GM21723 (cell line): ENCODE data around the gene BAHCC1.

Experiments
- ATAC-seq: cut with Tn5 transposase; IDR thresholded peaks from one replicate; pipeline ENCODE4 v1.9.1; 2021; ENCODE audit warnings: mild to moderate bottlenecking, moderate library complexity; ENCODE audit not compliant: unreplicated experiment

The BAHCC1 gene

GRCh38 chr17:81440051-81440471, 44.8 kb downstream of the BAHCC1 start:
- ATAC-seq = no peak

GRCh38 chr17:81440511-81441244, 45.4 kb downstream of the BAHCC1 start:
- ATAC-seq = no peak

GRCh38 chr17:81442791-81443190, 47.5 kb downstream of the BAHCC1 start:
- ATAC-seq = no peak

GRCh38 chr17:81443269-81443668, 48.0 kb downstream of the BAHCC1 start:
- no peak for ATAC-seq

GRCh38 chr17:81444610-81445339, 49.5 kb downstream of the BAHCC1 start:
- ATAC-seq = no peak

GRCh38 chr17:81445642-81446503, 50.6 kb downstream of the BAHCC1 start:
- no peak for ATAC-seq

- ATAC-seq = no peak
Measured at GRCh38 chr17:81447331-81447933, 52.2 kb downstream of the BAHCC1 start.

GRCh38 chr17:81448442-81448841, 53.2 kb downstream of the BAHCC1 start:
- ATAC-seq = no peak

GRCh38 chr17:81448950-81449349, 53.7 kb downstream of the BAHCC1 start:
- no peak for ATAC-seq

GRCh38 chr17:81449351-81449750, 54.1 kb downstream of the BAHCC1 start:
- ATAC-seq = no peak

- ATAC-seq = no peak
Measured at GRCh38 chr17:81451823-81452222, 56.6 kb downstream of the BAHCC1 start.

GRCh38 chr17:81452551-81452950, 57.3 kb downstream of the BAHCC1 start:
- ATAC-seq = no peak

GRCh38 chr17:81453076-81453475, 57.8 kb downstream of the BAHCC1 start:
- ATAC-seq = no peak

GRCh38 chr17:81453712-81454111, 58.5 kb downstream of the BAHCC1 start:
- no peak for ATAC-seq

GRCh38 chr17:81454473-81454872, 59.2 kb downstream of the BAHCC1 start:
- ATAC-seq = no peak

GRCh38 chr17:81455387-81455786, 60.1 kb downstream of the BAHCC1 start:
- ATAC-seq = no peak

- no peak for ATAC-seq
Measured at GRCh38 chr17:81456091-81456490, 60.8 kb downstream of the BAHCC1 start.

GRCh38 chr17:81456798-81457197, 61.5 kb downstream of the BAHCC1 start:
- no peak for ATAC-seq

- ATAC-seq = no peak
Measured at GRCh38 chr17:81457401-81457800, 62.1 kb downstream of the BAHCC1 start.

- no peak for ATAC-seq
Measured at GRCh38 chr17:81457917-81458555, 62.8 kb downstream of the BAHCC1 start.

- no peak for ATAC-seq
Measured at GRCh38 chr17:81458628-81459027, 63.4 kb downstream of the BAHCC1 start.
